HEK293 (cell line): Measurements from ENCODE around the gene MRTFA.

Experiments used
- CTCF ChIA-PET: fragments of 350-600 bp; formaldehyde crosslinking; extraction: SDS; loops from one replicate; lab custom pipeline; 2021; ENCODE audit warnings: antibody characterized with exemption; lab: Yijun Ruan, JAX
- POLR2A ChIA-PET: fragments of 300-600 bp; formaldehyde crosslinking; extraction: SDS; loops from one replicate; lab custom pipeline; 2020; ENCODE audit warnings: antibody characterized with exemption, inconsistent platforms; lab: Yijun Ruan, JAX
- H3K27ac ChIP-seq: fragments of 200-500 bp; sonication (Bioruptor generic); 2 replicates; pipeline ENCODE4 v1.5.1; 2014; ENCODE audit warnings: low read depth, low read length, control low read depth, inconsistent platforms; ENCODE audit errors: extremely low read depth
- H3K36me3 ChIP-seq, 2 experiments: fragments of 200-500 bp in 1 of 2; sonication (Bioruptor generic) in 1 of 2; 1 replicate in 1 of 2; 2 replicates in 1 of 2; pipeline ENCODE4 v1.5.1; 2014 to 2017; ENCODE audit warnings: inconsistent platforms in 2 of 2, low read length in 2 of 2; ENCODE audit not compliant: control insufficient read depth in 2 of 2, insufficient read depth in 1 of 2
- H3K4me1 ChIP-seq: fragments of 200-500 bp; sonication (Bioruptor generic); 2 replicates; pipeline ENCODE4 v1.5.1; 2014; ENCODE audit warnings: mild to moderate bottlenecking, low read length, inconsistent platforms; ENCODE audit not compliant: control insufficient read depth, insufficient read depth
- H3K4me3 ChIP-seq: 2 replicates; pipeline ENCODE4 v1.5.1; 2011; ENCODE audit warnings: low read depth, mild to moderate bottlenecking, control low read depth, low read length, moderate library complexity
- H3K9me3 ChIP-seq: fragments of 200-500 bp; sonication (Bioruptor generic); 2 replicates; pipeline ENCODE4 v1.5.1; 2014; ENCODE audit warnings: low read depth, low read length, inconsistent platforms; ENCODE audit not compliant: control insufficient read depth, insufficient read depth
- KLF7 ChIP-seq: fragments of 450-650 bp; formaldehyde crosslinking; IDR thresholded peaks from 2 replicates; pipeline ENCODE4 v1.5.1; 2016; ENCODE audit warnings: missing biosample characterization, missing genetic modification characterization, borderline replicate concordance
- REPIN1 ChIP-seq: fragments of 450-650 bp; formaldehyde crosslinking; IDR thresholded peaks from 2 replicates; pipeline ENCODE4 v1.5.1; 2017; ENCODE audit warnings: missing biosample characterization, missing genetic modification characterization, low read depth
- TCF7L2 ChIP-seq: IDR thresholded peaks from 2 replicates; pipeline ENCODE4 v1.6.1; 2011; ENCODE audit warnings: low read depth, mild to moderate bottlenecking, inconsistent platforms, low read length, moderate library complexity, borderline replicate concordance
- ZBTB11 ChIP-seq: fragments of 450-650 bp; formaldehyde crosslinking; conservative IDR thresholded peaks from 2 replicates; pipeline ENCODE4 v1.5.1; 2016; ENCODE audit warnings: low read depth, missing biosample characterization, missing genetic modification characterization
- ZBTB21 ChIP-seq: fragments of 450-650 bp; formaldehyde crosslinking; IDR thresholded peaks from 2 replicates; pipeline ENCODE4 v1.5.1; 2017; ENCODE audit warnings: missing biosample characterization, missing genetic modification characterization
- ZEB2 ChIP-seq: fragments of 450-650 bp; formaldehyde crosslinking; IDR thresholded peaks from 2 replicates; pipeline ENCODE4 v1.5.1; 2016; ENCODE audit warnings: missing biosample characterization, missing genetic modification characterization
- ZFP69B ChIP-seq: fragments of 450-650 bp; formaldehyde crosslinking; IDR thresholded peaks from 2 replicates; pipeline ENCODE4 v1.5.1; 2016; ENCODE audit warnings: missing biosample characterization, missing genetic modification characterization
- ZNF112 ChIP-seq: fragments of 450-650 bp; formaldehyde crosslinking; IDR thresholded peaks from 2 replicates; pipeline ENCODE4 v1.5.0; 2017; ENCODE audit warnings: missing biosample characterization, missing genetic modification characterization
- ZNF121 ChIP-seq: fragments of 450-650 bp; formaldehyde crosslinking; IDR thresholded peaks from 2 replicates; pipeline ENCODE4 v1.5.1; 2016; ENCODE audit warnings: missing biosample characterization, missing genetic modification characterization
- ZNF18 ChIP-seq: fragments of 450-650 bp; formaldehyde crosslinking; IDR thresholded peaks from 2 replicates; pipeline ENCODE4 v1.5.1; 2016; ENCODE audit warnings: missing biosample characterization, missing genetic modification characterization
- ZNF184 ChIP-seq: fragments of 450-650 bp; IDR thresholded peaks from 2 replicates; pipeline ENCODE4 v1.5.1; 2018; ENCODE audit warnings: missing biosample characterization, mild to moderate bottlenecking, missing genetic modification characterization
- ZNF223 ChIP-seq: fragments of 450-650 bp; formaldehyde crosslinking; IDR thresholded peaks from 2 replicates; pipeline ENCODE4 v1.5.1; 2016; ENCODE audit warnings: missing biosample characterization, missing genetic modification characterization
- ZNF354C ChIP-seq: fragments of 450-650 bp; formaldehyde crosslinking; IDR thresholded peaks from 2 replicates; pipeline ENCODE4 v1.5.1; 2016; ENCODE audit warnings: missing biosample characterization, missing genetic modification characterization, low read depth, borderline replicate concordance
- ZNF394 ChIP-seq: fragments of 450-650 bp; formaldehyde crosslinking; IDR thresholded peaks from 2 replicates; pipeline ENCODE4 v1.5.1; 2016; ENCODE audit warnings: missing biosample characterization, missing genetic modification characterization, mild to moderate bottlenecking, moderate library complexity, borderline replicate concordance
- ZNF510 ChIP-seq: fragments of 450-650 bp; formaldehyde crosslinking; IDR thresholded peaks from 2 replicates; pipeline ENCODE4 v1.5.1; 2018; ENCODE audit warnings: mild to moderate bottlenecking, missing genetic modification characterization, missing biosample characterization; ENCODE audit not compliant: insufficient replicate concordance
- ZNF544 ChIP-seq: fragments of 450-650 bp; formaldehyde crosslinking; IDR thresholded peaks from 2 replicates; pipeline ENCODE4 v1.5.0; 2017; ENCODE audit warnings: missing biosample characterization, missing genetic modification characterization
- ZNF561 ChIP-seq: fragments of 450-650 bp; IDR thresholded peaks from 2 replicates; pipeline ENCODE4 v1.5.1; 2018; ENCODE audit warnings: missing biosample characterization, missing genetic modification characterization, borderline replicate concordance
- ZNF600 ChIP-seq: fragments of 450-650 bp; formaldehyde crosslinking; IDR thresholded peaks from 2 replicates; pipeline ENCODE4 v1.5.1; 2016; ENCODE audit warnings: missing biosample characterization, missing genetic modification characterization
- ZNF658 ChIP-seq: fragments of 450-650 bp; formaldehyde crosslinking; IDR thresholded peaks from 2 replicates; pipeline ENCODE4; 2016; ENCODE audit warnings: missing biosample characterization, missing genetic modification characterization
- ZNF792 ChIP-seq: fragments of 450-650 bp; formaldehyde crosslinking; IDR thresholded peaks from 2 replicates; pipeline ENCODE4 v1.5.1; 2016; ENCODE audit warnings: missing biosample characterization, missing genetic modification characterization

MRTFA gene

DNA sequence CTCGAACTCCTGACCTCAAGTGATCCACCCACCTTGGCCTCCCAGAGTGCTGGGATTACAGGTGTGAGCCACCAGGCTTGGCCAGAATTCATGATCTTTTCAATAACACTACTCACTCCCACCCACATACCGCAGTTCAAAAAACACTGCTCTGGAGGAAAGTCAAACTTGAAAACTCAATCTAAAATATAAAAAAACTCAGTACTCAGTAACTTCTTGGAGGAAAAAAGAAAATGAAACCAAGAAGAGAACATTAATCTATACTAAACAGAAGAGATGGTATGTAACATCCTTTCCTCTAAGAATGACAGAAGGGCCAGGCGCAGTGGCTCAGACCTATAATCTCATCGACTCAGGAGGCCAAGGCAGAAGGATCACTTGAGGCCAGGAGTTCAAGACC lies 58.3 kb downstream of the MRTFA start:
- H3K9me3 ChIP-seq, result no peaks in the 10 kb centered on the region
- POLR2A ChIA-PET, result no interaction called here
- CTCF ChIA-PET, result interaction anchor here (0.6 to 1.5 kb wide), 2 partner anchors 54 to 56 kb away, joined by 3 to 4 read pairs; no protein-coding TSS in a partner anchor
- TF ChIP-seq ZNF792 (tag by site-specific recombination) (no peak), ZNF121 (tag by site-specific recombination) (0 out of 2 replicates have a peak, but pooled peaks have one; percentile 47)
- TF ChIP-seq, all 188 proteins: peak for 1
- Histone ChIP-seq H3K4me3 (no peak overlapping the region), H3K4me1 (no peaks in the 10 kb centered on the region), H3K36me3 (no peaks in the 10 kb centered on the region; a peak in 1 of 3 replicates), H3K27ac (no peak overlapping the region)

DNA sequence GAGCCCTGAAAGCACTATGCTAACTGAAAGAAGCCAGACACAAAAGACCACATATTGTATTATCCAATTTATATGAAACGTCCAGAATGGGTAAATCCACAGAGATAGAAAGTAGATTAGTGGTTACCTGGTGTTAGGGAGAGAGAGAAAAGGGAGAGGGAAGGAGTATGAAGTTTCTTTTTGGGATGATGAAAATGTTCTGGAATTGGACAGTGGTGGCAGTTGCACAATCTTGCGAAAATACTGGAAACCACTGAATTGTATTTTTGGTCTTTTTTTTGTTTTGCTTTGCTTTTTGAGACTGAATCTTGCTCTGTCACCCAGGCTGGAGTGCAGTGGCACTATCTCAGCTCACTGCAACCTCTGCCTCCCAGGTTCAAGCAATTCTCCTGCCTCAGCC lies 63.5 kb downstream of the MRTFA start:
- CTCF ChIA-PET, result no interaction called here

GRCh38 chr22:40571887-40572286 lies 64.6 kb downstream of the MRTFA start:
- 0 out of 2 replicates have a peak, but pooled peaks have one; percentile 0 for TF ChIP-seq ZNF18 (tag by site-specific recombination)
- TF ChIP-seq ZNF184 (tag by site-specific recombination), result peak; percentile 98
- no peak for TF ChIP-seq ZNF510 (tag by site-specific recombination)
- no peak overlapping the region for H3K4me3 ChIP-seq

More for the DNA sequence above, 63.5 kb downstream of the MRTFA start:
- no peaks in the 10 kb centered on the region for H3K9me3 ChIP-seq
- H3K27ac ChIP-seq, result no peak overlapping the region
- 0 out of 2 replicates have a peak, but pooled peaks cover under 1% of the 10 kb centered on the region for H3K4me1 ChIP-seq
- POLR2A ChIA-PET, result no interaction called here
- no peaks in the 10 kb centered on the region; a peak in 1 of 3 replicates for H3K36me3 ChIP-seq
- H3K4me3 ChIP-seq, result no peak overlapping the region
- TF ChIP-seq ZBTB21 (no peak), ZEB2 (tag by site-specific recombination) (no peak), ZNF121 (tag by site-specific recombination) (no peak), ZNF394 (no peak), ZNF112 (tag by site-specific recombination) (no peak), ZNF600 (tag by site-specific recombination) (peak; percentile 55; the same call in 1 of the 2 replicates), TCF7L2 (no peak)
- TF ChIP-seq, all 188 proteins: peak for 1

DNA sequence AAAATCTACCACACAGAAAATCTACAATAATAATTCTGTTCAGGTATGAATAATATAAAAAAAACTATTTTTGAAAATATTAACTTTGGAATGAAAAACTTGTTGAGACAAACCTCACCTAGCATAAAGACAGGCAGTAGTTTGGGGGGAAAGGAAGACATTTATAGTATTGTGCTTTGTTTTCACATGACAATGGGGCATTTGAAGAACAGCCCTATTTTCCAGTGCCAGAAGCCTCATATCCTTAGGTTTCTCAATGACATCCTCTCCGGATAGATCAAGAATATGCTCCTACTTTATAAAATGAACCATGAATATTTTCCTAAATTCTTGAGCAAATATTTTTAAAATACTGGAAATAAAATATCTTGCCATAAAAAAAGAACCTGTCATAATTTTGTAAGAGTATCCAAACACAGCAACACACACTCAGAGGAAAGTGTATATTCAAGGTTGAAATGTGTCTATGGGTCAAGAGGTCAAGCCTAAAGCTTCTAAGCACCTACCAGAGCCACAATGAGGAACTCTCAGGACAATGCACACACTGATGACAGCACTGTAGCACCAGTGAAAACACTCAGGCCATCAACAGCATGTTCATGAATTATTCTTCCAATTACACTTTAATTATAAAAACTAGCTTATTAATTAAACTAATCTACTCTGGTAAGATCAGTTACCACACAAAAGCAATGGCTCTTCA lies 68.7 kb downstream of the MRTFA start:
- H3K4me3 ChIP-seq, result no peak overlapping the region
- H3K27ac ChIP-seq, result no peak overlapping the region
- no peaks in the 10 kb centered on the region for H3K36me3 ChIP-seq
- POLR2A ChIA-PET, result interaction anchor here (1.2 kb wide), 1 partner anchor 68 kb away, joined by 3 read pairs; no protein-coding TSS in a partner anchor
- CTCF ChIA-PET, result interaction anchor here (0.5 to 1.2 kb wide), 3 partner anchors 13 to 78 kb away, joined by 4 to 6 read pairs (median 5); no protein-coding TSS in a partner anchor
- H3K4me1 ChIP-seq, result 0 out of 2 replicates have a peak, but pooled peaks cover 3% of the 10 kb centered on the region
- no peaks in the 10 kb centered on the region for H3K9me3 ChIP-seq
- TF ChIP-seq ZNF544 (tag by site-specific recombination), result no peak
- TF ChIP-seq KLF7 (tag by site-specific recombination), result no peak
- TF ChIP-seq ZNF354C, result no peak
- no peak for TF ChIP-seq ZNF561 (tag by site-specific recombination)
- TF ChIP-seq ZNF658, result no peak
- no peak for TF ChIP-seq ZBTB11 (tag by site-specific recombination)
- no peak for TF ChIP-seq ZFP69B (tag by site-specific recombination)
- TF ChIP-seq ZNF184 (tag by site-specific recombination), result no peak
- TF ChIP-seq REPIN1 (tag by site-specific recombination), result no peak
- TF ChIP-seq ZNF223, result no peak

More at GRCh38 chr22:40571887-40572286, 64.6 kb downstream of the MRTFA start:
- no peaks in the 10 kb centered on the region for H3K36me3 ChIP-seq
- 0 out of 2 replicates have a peak, but pooled peaks cover 3% of the 10 kb centered on the region for H3K4me1 ChIP-seq
- no peaks in the 10 kb centered on the region for H3K9me3 ChIP-seq
- H3K27ac ChIP-seq, result no peak overlapping the region
- ChIA-PET CTCF (interaction anchor here (0.6 kb wide), 1 partner anchor 8 kb away, joined by 6 read pairs; no protein-coding TSS in a partner anchor), POLR2A (no interaction called here)
